H9 (cell line): ENCODE results near the gene NFATC2IP. TPM values are rescaled to one million over a fixed set of nuclear protein-coding genes. Genes with fewer than 3 reads are reported as not detected.

Experiments used
- DNase-seq: peaks from one replicate; pipeline ENCODE4 v3.0.0-alpha.2; 2017
- H2AFZ ChIP-seq: one replicate; pipeline ENCODE4 v1.6.1; 2013; ENCODE audit warnings: mild to moderate bottlenecking, low read length, control low read depth, moderate library complexity
- H2AK5ac ChIP-seq: 2 replicates; pipeline ENCODE4 v1.6.1; 2013; ENCODE audit warnings: low read length, control low read depth, mixed read lengths; ENCODE audit not compliant: insufficient read length
- H2BK120ac ChIP-seq: one replicate; pipeline ENCODE4 v1.6.1; 2013; ENCODE audit warnings: low read depth, mild to moderate bottlenecking, low read length, control low read depth, inconsistent platforms; ENCODE audit not compliant: poor library complexity, severe bottlenecking
- H2BK12ac ChIP-seq: 2 replicates; pipeline ENCODE4 v1.6.1; 2013; ENCODE audit warnings: low read length, control low read depth, mixed read lengths, low read depth; ENCODE audit not compliant: insufficient read length
- H2BK15ac ChIP-seq: 2 replicates; pipeline ENCODE4 v1.6.1; 2013; ENCODE audit warnings: low read depth, low read length, control low read depth
- H2BK20ac ChIP-seq: one replicate; pipeline ENCODE4 v1.6.1; 2013; ENCODE audit warnings: low read depth, mild to moderate bottlenecking, low read length, control low read depth, inconsistent platforms; ENCODE audit not compliant: poor library complexity, severe bottlenecking
- H2BK5ac ChIP-seq: 2 replicates; pipeline ENCODE4 v1.6.1; 2013; ENCODE audit warnings: low read length, control low read depth, mixed read lengths; ENCODE audit not compliant: insufficient read length
- H3K14ac ChIP-seq: 2 replicates; pipeline ENCODE4 v1.6.1; 2013; ENCODE audit warnings: low read length, control low read depth; ENCODE audit not compliant: insufficient read depth
- H3K18ac ChIP-seq: 2 replicates; pipeline ENCODE4 v1.6.1; 2013; ENCODE audit warnings: low read depth, mild to moderate bottlenecking, mixed read lengths, low read length, control low read depth; ENCODE audit not compliant: insufficient read length
- H3K23ac ChIP-seq: 2 replicates; pipeline ENCODE4 v1.6.1; 2013; ENCODE audit warnings: low read length, control low read depth, mixed read lengths, low read depth; ENCODE audit not compliant: insufficient read length
- H3K23me2 ChIP-seq: 2 replicates; pipeline ENCODE4 v1.6.1; 2013; ENCODE audit warnings: low read depth, mild to moderate bottlenecking, mixed read lengths, low read length, control low read depth; ENCODE audit not compliant: insufficient read length, poor library complexity, severe bottlenecking
- H3K27ac ChIP-seq: 2 replicates; pipeline ENCODE4 v1.5.1; 2013; ENCODE audit warnings: low read length, control low read depth, mixed read lengths, low read depth; ENCODE audit not compliant: insufficient read length
- H3K27me3 ChIP-seq: 2 replicates; pipeline ENCODE4 v1.6.1; 2013; ENCODE audit warnings: low read length, control low read depth, inconsistent platforms; ENCODE audit not compliant: insufficient read depth
- H3K4ac ChIP-seq: 2 replicates; pipeline ENCODE4 v1.6.1; 2013; ENCODE audit warnings: low read depth, mild to moderate bottlenecking, control low read depth, inconsistent platforms, low read length, moderate library complexity
- H3K4me1 ChIP-seq: 2 replicates; pipeline ENCODE4 v1.6.1; 2013; ENCODE audit warnings: low read length, control low read depth, inconsistent platforms; ENCODE audit not compliant: insufficient read depth
- H3K4me2 ChIP-seq: 2 replicates; pipeline ENCODE4 v1.6.1; 2013; ENCODE audit warnings: low read length, control low read depth, mixed read lengths; ENCODE audit not compliant: insufficient read length, insufficient read depth
- H3K56ac ChIP-seq: 2 replicates; pipeline ENCODE4 v1.6.1; 2013; ENCODE audit warnings: low read depth, mild to moderate bottlenecking, mixed read lengths, low read length, control low read depth; ENCODE audit not compliant: insufficient read length
- H3K79me1 ChIP-seq: 2 replicates; pipeline ENCODE4 v1.6.1; 2013; ENCODE audit warnings: low read depth, mild to moderate bottlenecking, moderate library complexity, low read length, control low read depth, inconsistent platforms; ENCODE audit not compliant: insufficient read depth, poor library complexity, severe bottlenecking
- H3K79me2 ChIP-seq: 2 replicates; pipeline ENCODE4 v1.6.1; 2013; ENCODE audit warnings: low read length, control low read depth, inconsistent platforms; ENCODE audit not compliant: insufficient read depth
- H3K9ac ChIP-seq: 2 replicates; pipeline ENCODE4 v1.6.1; 2013; ENCODE audit warnings: low read length, control low read depth, mixed read lengths; ENCODE audit not compliant: insufficient read length; ENCODE audit errors: extremely low read depth
- H3K9me3 ChIP-seq: one replicate; pipeline ENCODE4 v1.6.1; 2013; ENCODE audit warnings: low read depth, low read length, inconsistent platforms; ENCODE audit not compliant: control insufficient read depth
- H3T11ph ChIP-seq: one replicate; pipeline ENCODE4 v1.6.1; 2013; ENCODE audit warnings: mild to moderate bottlenecking, low read length, control low read depth, inconsistent platforms
- H4K20me1 ChIP-seq: one replicate; pipeline ENCODE4 v1.6.1; 2013; ENCODE audit not compliant: control insufficient read depth, insufficient read length, insufficient read depth
- H4K5ac ChIP-seq: 2 replicates; pipeline ENCODE4 v1.6.1; 2013; ENCODE audit warnings: low read depth, mild to moderate bottlenecking, mixed read lengths, low read length, control low read depth; ENCODE audit not compliant: insufficient read length
- H4K8ac ChIP-seq: replicated peaks from 2 replicates; pipeline ENCODE4 v1.6.1; 2013; ENCODE audit warnings: low read length, control low read depth, mixed read lengths, low read depth; ENCODE audit not compliant: insufficient read length
- H4K91ac ChIP-seq: 2 replicates; pipeline ENCODE4 v1.6.1; 2013; ENCODE audit warnings: low read depth, mild to moderate bottlenecking, moderate library complexity, mixed read lengths, low read length, control low read depth; ENCODE audit not compliant: insufficient read length
- H3K27ac Mint-ChIP-seq, 3 experiments: 2 replicates in 2 of 3; 3 replicates in 1 of 3; pipeline ENCODE4 v1.8.0; 2020 to 2021; ENCODE audit warnings: mixed read lengths in 3 of 3, mild to moderate bottlenecking in 1 of 3, moderate library complexity in 1 of 3
- H3K27me3 Mint-ChIP-seq: 2 replicates; pipeline ENCODE4 v1.8.0; 2021; ENCODE audit warnings: low read depth, mild to moderate bottlenecking, moderate library complexity, mixed read lengths
- H3K36me3 Mint-ChIP-seq, 3 experiments: 2 replicates in 2 of 3; 3 replicates in 1 of 3; pipeline ENCODE4 v1.8.0; 2020 to 2021; ENCODE audit warnings: low read depth in 3 of 3, mixed read lengths in 3 of 3; ENCODE audit not compliant: insufficient read depth in 1 of 3
- H3K4me1 Mint-ChIP-seq, 2 experiments: 2 replicates each; pipeline ENCODE4 v1.8.0; 2020; ENCODE audit warnings: mixed read lengths in 2 of 2
- H3K4me3 Mint-ChIP-seq, 2 experiments: 2 replicates in 1 of 2; 3 replicates in 1 of 2; pipeline ENCODE4 v1.8.0; 2020 to 2021; ENCODE audit warnings: mild to moderate bottlenecking in 2 of 2, mixed read lengths in 2 of 2, moderate library complexity in 1 of 2
- H3K9me3 Mint-ChIP-seq, 2 experiments: 2 replicates in 1 of 2; 3 replicates in 1 of 2; pipeline ENCODE4 v1.8.0; 2020; ENCODE audit warnings: mild to moderate bottlenecking in 2 of 2, mixed read lengths in 2 of 2, moderate library complexity in 1 of 2
- CTCF ChIP-seq: fragments of 200-600 bp; sonication (generic); conservative IDR thresholded peaks from 3 replicates; pipeline ENCODE4 v1.8.0; 2021; ENCODE audit warnings: antibody characterized with exemption, mild to moderate bottlenecking
- WGBS: extraction: QIAGEN DNeasy Blood & Tissue Kit; methylation state at CpG from one replicate; pipeline ENCODE4 v1.1.7; 2013; ENCODE audit warnings: missing lambda C conversion rate, low lambda C conversion rate, mixed read lengths; ENCODE audit not compliant: insufficient read length; ENCODE audit errors: extremely low coverage; 5-methylcytosine and 5-hydroxymethylcytosine counted together
- total RNA-seq: library from RNA; stranded (reverse); gene quantifications from 2 replicates; pipeline ENCODE4 v1.2.1, GENCODE V29; 2021

NFATC2IP gene
- total RNA-seq, 1 experiment from 2014 or later = 73.8 TPM

DNA sequence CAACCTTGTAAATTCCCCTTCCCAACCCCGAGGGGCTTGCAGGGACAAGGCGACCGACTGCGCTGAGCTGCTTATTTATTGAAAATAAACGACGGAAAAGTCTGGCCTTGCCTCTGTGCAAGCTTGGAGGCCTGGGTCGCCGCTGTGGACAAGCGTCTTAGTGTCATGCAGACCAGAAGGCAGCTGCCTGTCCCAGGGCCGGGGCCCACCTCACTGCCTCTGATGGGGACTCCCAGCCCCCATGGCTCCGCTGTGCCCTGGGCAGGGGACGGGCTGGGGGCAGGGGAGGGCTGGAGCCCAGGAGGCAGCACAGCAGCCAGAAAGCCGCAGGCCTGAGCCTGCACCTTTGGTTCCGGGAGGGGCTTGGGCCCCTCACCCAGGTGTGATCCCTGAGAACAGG lies 46.4 kb upstream of the NFATC2IP start:
- H3K4me1 Mint-ChIP-seq = no peaks in the 10 kb centered on the region; a peak in 1 of 4 replicates
- no peaks in the 10 kb centered on the region for H3K27me3 Mint-ChIP-seq
- Histone ChIP-seq H4K8ac (no peak overlapping the region), H4K91ac (no peak overlapping the region), H2BK120ac (no peak overlapping the region), H3K4me1 (no peaks in the 10 kb centered on the region), H3K18ac (no peak overlapping the region), H3K23me2 (no peaks in the 10 kb centered on the region), H3K9me3 (no peaks in the 10 kb centered on the region), H2AK5ac (no peak overlapping the region), H3K23ac (no peak overlapping the region), H3K9ac (no peak overlapping the region), H3K79me2 (no peaks in the 10 kb centered on the region), H3K14ac (no peak overlapping the region), H3K56ac (no peak overlapping the region), H2BK5ac (no peak overlapping the region), H3K27ac (no peak overlapping the region), H2AFZ (no peak overlapping the region), H4K5ac (no peak overlapping the region), H3K27me3 (no peaks in the 10 kb centered on the region), H2BK20ac (no peak overlapping the region), H2BK12ac (no peak overlapping the region), H3K4me2 (no peak overlapping the region), H4K20me1 (no peaks in the 10 kb centered on the region), H2BK15ac (no peak overlapping the region), H3K4ac (no peak overlapping the region), H3T11ph (no peak overlapping the region), H3K79me1 (no peaks in the 10 kb centered on the region)
- no CpG with 5 or more reads among the region's 14 CpGs for WGBS
- TF ChIP-seq CTCF = no peak
- peak overlapping the region; percentile 28 to 73 (median 62); a peak in 1 of 7 replicates for H3K27ac Mint-ChIP-seq
- no peak overlapping the region for H3K4me3 Mint-ChIP-seq
- no peak for DNase-seq
- H3K9me3 Mint-ChIP-seq = no peaks in the 10 kb centered on the region
- H3K36me3 Mint-ChIP-seq = peaks cover 0 to 8% (median 0%) of the 10 kb centered on the region in 3 experiments; a peak in 1 of 7 replicates
